ENCODE results near the gene GRIN2A. TPM values are rescaled to one million over a fixed set of nuclear protein-coding genes. Genes with fewer than 3 reads are reported as not detected.

GRIN2A gene
- total and polyA plus RNA-seq, 2 donors (not counting 3 experiments of a cell fraction or from before 2014, with no cell fraction given) = not detected

GRCh38 chr16:10210944-10211343 is 28.7 kb upstream of the GRIN2A start:
- FAIRE-seq (no peak), DNase-seq (ENCODE audit: low read depth, low spot score) (no peak)
- no peaks in the 10 kb centered on the region for H3K79me2 ChIP-seq (ENCODE audit: control insufficient read depth, insufficient read depth, low read length)
- H3K27ac ChIP-seq (ENCODE audit: insufficient read depth, low read depth, low read length) = no peak overlapping the region
- H3K9me3 ChIP-seq (replicated peaks; ENCODE audit: control insufficient read depth, insufficient read depth, low read length) = no peaks in the 10 kb centered on the region
- no peak overlapping the region for H3K9ac ChIP-seq (replicated peaks; ENCODE audit: extremely low read depth, insufficient read depth, low read length)
- H3K4me3 ChIP-seq (replicated peaks in 1 of 3; ENCODE audit: insufficient read depth in 1 of 3, low read depth in 1 of 3, low read length in 3 of 3) = no peak overlapping the region
- BruUV-seq (replicated peaks) = no TSS peak
- no peaks in the 10 kb centered on the region for H3K9me1 ChIP-seq (replicated peaks; ENCODE audit: control insufficient read depth, extremely low read depth, insufficient read depth, low read length)
- dilution Hi-C loops (cut with MboI; ENCODE audit: extremely low pct_ligation_motif_present, low sequenced_read_pairs) (no loop called here), intact Hi-C loops (cut with micrococcal nuclease) (no loop called here)
- CTCF ChIA-PET = no interaction called here
- no peaks in the 10 kb centered on the region for H3K4me1 ChIP-seq (ENCODE audit: control insufficient read depth, extremely low read depth, insufficient read depth, low read length)
- no peak overlapping the region for H2AFZ ChIP-seq (ENCODE audit: low read depth, low read length)
- no peak overlapping the region for H3K4me2 ChIP-seq (ENCODE audit: insufficient read depth, low read length)
- H3K36me3 ChIP-seq (ENCODE audit: control insufficient read depth in 2 of 2, extremely low read depth in 1 of 2, insufficient read depth in 2 of 2, low read length in 2 of 2) = no peaks in the 10 kb centered on the region
- TF ChIP-seq POLR2AphosphoS5 (IDR thresholded peaks at IDR 0.05; ENCODE audit: insufficient read depth, low read depth, low read length) = no peak
- no peak for TF ChIP-seq MAX (IDR thresholded peaks at IDR 0.05; ENCODE audit: insufficient read depth, insufficient read length)
- no peak for TF ChIP-seq EZH2 (IDR thresholded peaks at IDR 0.05; ENCODE audit: borderline replicate concordance, low read depth, low read length, severe bottlenecking)
- TF ChIP-seq JUN (IDR thresholded peaks at IDR 0.05; ENCODE audit: borderline replicate concordance, insufficient read depth, insufficient read length, low read depth) = no peak
- no peak for TF ChIP-seq GATA2 (IDR thresholded peaks at IDR 0.05; ENCODE audit: insufficient read depth, insufficient read length, low read depth, low read length)
- TF ChIP-seq FOS (IDR thresholded peaks at IDR 0.05; ENCODE audit: borderline replicate concordance, insufficient read depth, low read length) = no peak
- TF ChIP-seq POLR2A (IDR thresholded peaks at IDR 0.05; ENCODE audit: low read depth, low read length) = no peak
- TF ChIP-seq MYC (IDR thresholded peaks at IDR 0.05; ENCODE audit: low read depth, low read length) = no peak
- TF ChIP-seq CTCF (IDR thresholded peaks at IDR 0.05; ENCODE audit: extremely low read depth in 1 of 2, insufficient read depth in 1 of 2, low read depth in 1 of 2, low read length in 2 of 2) = no peak
- POLR2A ChIA-PET = no interaction called here
- H3K27me3 ChIP-seq (ENCODE audit: control insufficient read depth in 2 of 2, insufficient read depth in 2 of 2, low read length in 2 of 2) = no peaks in the 10 kb centered on the region
- H4K20me1 ChIP-seq (replicated peaks; ENCODE audit: control insufficient read depth, extremely low read depth, insufficient read depth, low read length) = no peaks in the 10 kb centered on the region
